HG02852 (cell line): ENCODE measurements around the gene DDX42.
"Not testable (repeated sequence)": the region's sequence is repeated elsewhere in the genome, so short reads cannot be mapped to it uniquely, and the experiment has no call there.

Experiments
- ATAC-seq: cut with Tn5 transposase; IDR thresholded peaks from one replicate; pipeline ENCODE4 v1.9.1; 2021; ENCODE audit warnings: mild to moderate bottlenecking, moderate library complexity; ENCODE audit not compliant: unreplicated experiment

DDX42 gene

DNA sequence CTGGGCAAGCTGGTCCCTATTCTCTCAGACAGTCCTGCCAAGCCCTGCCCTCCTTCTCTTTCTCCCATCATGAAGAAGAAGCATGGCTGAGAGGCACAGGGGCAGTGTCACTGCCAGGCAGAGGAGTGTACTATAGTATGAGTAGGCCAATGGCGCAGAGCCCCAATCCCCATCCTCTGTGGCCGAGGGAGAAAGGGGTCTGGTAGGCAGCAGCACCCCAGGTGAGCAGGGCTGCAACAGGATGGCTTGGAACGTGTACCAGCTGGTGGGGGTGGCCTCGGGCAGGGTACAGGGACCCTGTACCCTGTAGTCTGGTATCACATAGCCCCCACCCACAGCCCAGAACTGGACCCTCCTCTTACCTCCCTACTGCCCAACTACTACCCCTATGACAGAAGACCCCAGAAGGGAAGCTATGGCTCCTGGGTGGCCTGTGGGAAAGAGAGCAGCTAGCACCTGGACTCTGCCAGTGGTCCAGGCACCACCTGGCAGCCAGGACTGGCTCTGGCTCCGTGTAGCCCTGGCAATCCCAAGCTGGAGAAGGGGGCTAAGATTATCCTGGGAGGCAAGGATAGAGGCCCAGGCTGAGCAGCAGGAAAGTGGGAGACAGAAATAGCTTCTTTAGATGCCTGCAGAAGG lies 64.1 kb downstream of the DDX42 start:
- ATAC-seq: no peak

DNA sequence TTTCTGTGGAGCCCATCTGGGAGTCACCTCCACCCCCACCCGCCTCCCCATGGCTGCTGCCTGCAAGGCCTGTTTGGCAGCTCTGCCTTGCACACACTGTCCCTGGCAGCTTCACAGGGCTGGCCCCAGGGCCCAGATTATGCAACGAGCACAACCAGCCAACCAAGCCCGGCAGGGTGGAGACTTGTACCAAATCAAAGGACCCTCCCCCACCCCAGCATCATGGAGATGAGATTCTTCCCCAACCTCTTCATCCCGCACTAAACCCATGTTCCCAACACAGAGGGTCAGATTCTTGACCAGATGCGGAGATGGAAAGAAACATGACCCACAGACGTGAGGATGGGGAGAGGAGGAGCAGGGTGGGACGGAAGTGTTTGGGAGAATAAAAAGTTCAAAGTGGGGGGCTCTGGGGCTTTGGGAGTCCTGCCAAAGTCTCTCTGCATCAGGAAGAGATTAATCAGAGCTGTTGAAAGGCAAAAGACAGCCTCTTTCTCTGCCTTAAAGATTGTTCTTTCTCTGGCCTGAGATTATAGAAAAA lies 64.7 kb downstream of the DDX42 start:
- no peak for ATAC-seq

DNA sequence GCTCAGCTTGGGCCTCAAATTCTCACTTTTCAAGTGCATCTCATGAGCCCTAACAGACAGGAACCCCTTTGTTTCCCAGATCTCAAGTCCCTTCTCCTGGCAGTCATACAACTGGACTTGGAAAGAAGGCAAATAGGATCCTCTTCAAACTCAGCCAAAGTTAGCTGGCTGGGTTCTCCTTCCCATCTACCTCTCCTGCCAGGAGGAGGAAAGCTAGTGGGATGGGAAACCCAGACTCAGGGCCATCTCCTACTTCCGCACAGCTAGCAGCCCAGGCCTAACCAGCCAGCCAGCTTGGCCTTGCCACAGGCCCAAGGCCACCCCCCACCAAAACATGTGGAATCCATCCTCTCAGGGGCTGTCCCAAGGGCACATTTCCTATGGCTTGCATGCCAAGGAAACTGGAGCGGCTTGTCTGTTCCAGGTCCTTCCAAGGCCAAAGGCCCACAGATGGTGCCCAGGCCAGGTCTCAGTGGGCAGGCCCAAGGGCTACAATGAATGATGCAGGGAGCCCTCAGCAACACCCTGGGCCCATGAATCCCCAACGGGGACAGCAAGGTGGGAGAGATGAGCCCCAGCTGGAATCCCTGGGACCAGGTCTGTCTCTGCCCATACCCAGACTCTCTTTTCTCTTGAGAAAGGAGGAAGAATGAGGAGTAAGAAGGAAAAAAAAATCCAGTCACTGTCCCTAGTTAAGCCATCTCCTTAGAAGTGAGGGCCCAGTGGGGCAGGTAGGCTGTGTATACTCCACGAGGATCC lies 66.8 kb downstream of the DDX42 start:
- no peak for ATAC-seq

DNA sequence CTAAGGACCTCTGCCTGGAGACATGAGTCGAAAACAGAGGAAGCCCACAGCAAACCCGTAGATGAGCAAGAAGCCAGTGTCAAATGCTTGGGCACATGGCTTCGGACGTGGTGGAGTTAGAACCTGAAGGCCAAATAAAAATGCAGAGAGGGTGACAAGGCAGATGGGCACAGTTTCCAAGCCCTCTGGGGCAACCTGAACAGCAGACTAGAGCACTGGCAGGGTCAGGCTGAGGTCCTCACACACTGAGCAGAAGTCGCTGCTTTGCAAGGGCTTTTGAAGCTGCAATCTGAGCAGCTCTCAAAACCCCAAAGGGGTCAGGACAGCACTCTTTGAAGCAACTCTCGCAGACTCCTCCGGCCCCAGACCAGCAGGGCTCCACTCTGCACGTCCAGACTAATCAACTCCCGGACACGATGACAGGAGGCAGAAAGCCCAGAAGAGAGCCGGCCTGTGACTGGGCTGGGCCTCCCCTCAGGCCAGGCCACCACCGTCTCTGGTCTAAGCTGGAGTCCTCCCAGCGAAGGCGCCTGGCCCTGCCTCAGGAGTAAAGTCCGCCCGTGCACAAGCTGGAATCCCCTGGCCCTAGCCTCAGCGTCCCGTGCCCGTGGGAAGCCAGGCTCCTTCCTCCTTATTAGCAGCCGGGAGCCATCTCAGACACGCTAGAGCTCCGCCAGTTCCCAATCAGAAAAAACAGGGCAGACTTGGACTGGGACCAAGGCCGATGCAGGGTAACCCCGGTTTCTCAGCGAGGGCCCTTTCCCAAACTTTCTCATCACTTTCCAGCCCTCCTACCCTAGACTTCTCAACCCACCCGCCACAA lies 67.6 kb downstream of the DDX42 start:
- no peak for ATAC-seq

DNA sequence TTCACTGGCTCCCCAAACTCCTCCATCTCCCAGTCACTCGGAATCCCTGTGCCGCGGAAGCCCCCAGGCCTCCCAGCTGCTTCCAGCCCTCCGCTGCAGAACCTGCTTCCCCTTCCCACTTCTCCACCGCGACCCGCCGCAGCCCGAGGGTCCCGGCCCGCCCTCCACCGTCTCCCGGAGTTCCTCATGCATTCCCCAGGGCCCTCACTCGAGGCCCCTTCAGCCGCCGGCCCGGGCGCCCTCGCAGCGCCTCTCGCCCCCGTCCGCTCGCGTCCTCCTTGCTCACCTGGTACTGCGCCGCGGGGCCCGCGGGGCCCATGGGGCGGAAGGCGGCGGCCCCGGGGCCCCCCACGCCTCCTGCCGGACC lies 68.2 kb downstream of the DDX42 start:
- peak; percentile 33 for ATAC-seq

DNA sequence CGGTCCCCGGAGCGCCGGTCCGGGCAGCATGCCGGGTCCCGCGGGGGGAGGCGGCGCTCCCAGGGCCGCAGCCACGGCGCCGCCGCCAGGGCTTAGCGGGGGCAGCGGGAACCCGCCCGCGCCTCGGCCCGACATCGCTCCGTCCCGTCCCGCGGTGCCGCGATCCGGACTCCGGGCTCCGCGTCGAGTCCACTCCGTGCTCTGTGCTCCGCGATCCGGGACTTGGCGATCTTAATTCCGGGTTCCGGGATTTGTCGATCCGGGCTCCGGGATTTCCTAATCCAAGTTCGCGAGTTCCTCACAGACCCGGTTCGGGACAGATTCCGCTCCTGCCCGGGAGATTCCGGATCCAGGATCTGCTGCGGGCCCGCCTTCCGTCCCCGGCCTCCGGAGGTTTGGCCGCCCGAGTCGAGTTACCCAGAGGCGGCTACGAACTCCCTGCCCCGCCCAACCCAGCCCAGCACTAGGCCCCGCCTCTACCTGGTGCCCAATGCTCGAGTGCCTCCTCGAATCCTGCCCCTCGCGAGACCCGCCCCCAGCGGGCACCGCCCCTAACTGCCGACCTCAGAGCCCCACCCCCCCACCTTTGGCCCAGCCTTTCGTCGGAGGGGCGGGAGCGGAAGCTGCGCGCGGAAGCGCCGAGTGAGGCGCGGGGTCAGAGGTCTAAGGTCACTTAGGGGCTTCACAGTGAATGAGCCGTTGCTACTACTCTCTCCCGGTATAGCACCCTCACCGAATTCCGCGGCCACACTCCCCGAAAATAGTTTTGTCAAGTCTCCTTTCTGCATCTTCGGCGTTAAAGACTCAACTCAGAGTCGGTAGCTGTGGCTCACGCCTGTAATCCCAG lies 68.8 kb downstream of the DDX42 start, which contains the start of gene SMARCD2:
Gene SMARCD2 (minus strand): TSS at position 146 of the 847 bp plus-strand sequence. CDS start 11 bp downstream, at position 135.
- ATAC-seq: peak; percentile 79

DNA sequence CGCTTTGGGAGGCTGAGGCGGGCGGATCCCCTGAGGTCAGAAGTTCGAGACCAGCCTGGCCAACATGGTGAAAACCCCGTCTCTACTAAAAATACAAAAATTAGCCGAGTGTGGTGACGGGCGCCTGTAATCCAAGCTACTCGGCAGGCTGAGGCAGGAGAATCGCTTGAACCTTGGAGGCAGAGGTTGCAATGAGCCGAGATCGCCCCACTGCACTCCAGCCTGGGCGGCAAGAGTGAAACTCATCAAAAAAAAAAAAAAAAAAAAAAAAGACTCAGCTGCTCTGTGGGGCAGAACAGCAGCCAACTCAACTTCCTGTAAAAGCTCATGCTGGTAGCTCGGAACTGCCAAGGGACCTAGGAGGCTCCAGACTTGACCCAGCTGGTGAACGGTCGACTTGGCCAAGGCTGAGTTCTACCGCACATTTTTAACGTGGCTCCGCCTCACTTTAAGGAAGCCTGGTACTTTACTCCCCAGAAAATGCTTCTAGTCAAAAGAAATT lies 69.5 kb downstream of the DDX42 start:
- not testable (repeated sequence) for ATAC-seq

DNA sequence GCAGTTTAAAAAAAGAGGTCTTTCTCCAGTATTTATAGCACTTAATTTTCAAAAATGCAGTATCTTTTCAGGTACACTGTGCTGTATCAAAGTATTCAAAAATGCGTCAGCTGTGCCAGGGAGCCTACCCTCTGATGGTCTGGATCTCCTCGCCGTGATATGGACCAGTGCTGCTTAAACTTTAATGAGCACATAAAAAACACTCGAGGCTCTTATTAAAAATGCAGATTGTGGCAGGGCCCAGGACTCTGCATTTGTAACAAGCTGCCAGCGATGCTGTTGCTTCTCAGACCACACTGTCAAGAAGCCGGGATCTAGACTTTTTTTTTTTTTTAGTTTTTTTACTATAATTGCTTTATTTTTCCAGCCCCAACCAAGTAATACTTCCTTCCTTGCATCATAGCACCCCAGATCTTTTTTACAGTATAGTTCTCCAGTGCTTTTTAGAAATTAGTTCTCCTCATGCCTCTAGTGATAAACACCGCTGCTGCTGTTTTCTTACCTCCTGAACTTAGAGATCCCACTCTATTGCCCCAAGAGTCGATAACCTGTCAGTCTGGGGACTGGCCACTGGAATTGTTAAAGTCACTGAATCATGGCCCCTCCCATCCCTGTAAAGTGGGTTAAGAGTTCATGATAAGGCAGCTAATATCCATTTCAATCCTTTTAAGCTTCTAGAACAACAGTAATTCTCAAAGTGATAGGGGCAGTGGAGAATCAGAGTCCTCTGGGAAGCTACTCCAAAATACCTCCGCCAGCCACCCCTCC lies 70.1 kb downstream of the DDX42 start:
- ATAC-seq: no peak

DNA sequence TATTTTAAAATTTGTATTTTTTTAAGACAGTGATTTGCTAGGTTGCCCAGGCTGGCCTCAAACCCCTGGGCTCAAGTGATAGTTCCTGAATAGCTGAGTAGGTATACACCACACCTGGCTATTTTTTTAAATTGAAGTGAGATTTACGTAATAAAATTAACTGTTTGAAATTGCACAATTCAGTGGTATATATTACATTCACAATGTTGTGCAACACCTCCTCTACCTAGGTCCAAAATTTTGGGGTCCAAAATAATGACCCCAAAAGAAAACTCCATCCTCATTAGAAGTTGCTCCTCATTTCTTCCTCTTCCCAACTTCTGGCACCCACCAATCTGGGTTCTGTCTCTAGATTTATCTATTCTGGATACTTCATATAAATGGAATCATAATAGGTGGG lies 71.5 kb downstream of the DDX42 start:
- ATAC-seq: no peak

DNA sequence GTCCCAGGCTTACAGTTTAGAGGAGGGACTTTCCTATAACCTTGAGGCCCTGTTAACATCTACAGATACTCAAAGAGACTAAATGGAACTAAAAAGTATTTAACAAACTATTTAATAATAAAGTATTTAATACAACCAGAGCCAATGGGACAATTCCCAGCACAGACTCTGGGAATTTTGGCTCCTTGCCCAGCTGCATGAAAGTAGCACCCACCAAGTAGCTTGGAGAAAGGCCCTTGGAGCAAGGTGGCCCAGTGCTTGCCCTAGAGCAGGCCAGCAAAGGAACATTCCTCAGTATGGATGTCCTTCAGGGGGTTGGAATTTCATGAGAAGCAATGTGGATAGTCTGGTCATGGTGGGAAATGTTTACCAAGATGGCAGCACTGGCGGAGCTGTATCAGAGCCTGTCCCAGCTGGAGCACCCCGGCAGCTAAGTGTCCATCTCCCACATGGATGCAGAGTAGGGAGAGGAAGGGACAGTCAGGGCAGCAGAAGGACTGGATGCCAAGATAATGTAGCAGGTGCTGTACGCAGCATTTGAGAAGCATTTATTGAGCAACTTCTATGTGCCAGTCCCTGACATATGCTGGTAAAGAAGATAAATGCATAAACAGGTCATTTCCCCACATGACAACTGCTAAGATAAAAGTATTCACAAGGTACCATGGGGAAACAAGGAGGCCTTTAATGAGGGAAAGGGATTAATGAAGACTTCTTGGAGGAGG lies 73.7 kb downstream of the DDX42 start:
- no peak for ATAC-seq

DNA sequence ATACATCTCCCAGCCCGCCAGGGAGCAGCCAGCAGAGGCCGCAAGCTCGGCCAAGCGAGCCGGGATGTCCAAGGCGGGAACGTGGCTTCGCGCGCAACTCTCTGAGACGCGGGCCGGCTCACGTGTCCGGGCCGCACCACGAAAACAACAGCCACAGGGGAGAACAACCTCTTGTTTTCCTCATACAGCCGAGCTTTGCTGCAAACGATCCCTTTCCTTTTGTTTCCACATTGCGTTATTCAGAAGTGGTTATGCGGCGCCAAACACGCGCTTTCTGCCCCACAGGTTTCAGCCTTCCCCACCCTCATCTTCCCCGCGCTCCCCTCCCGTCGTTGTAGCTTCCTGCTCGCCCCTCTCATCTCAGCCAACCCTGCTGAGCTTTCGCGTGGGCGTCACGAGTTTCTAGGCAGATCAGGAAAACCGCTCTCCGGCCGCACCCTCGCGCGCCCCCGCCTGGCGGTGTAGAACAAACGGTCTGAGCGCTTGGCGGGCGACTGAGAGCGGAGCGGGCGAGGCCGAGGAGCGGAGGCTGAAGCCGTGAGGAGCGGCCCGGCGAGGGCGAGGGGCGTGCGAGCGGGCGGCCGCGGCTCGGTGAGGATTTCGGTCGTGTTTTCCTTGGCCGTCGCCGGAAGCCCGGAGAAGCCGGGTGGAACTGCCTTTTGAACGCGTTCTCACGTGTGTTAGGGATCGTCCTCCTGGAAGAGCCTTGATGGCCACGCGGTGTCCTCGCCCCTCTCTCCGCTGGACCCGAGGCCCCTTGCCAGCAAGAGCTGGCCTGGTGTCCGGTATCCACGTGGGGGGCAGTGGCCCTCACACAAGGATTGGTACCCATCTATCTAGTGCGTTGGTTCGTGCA lies 75.1 kb downstream of the DDX42 start:
- ATAC-seq: peak; percentile 87

DNA sequence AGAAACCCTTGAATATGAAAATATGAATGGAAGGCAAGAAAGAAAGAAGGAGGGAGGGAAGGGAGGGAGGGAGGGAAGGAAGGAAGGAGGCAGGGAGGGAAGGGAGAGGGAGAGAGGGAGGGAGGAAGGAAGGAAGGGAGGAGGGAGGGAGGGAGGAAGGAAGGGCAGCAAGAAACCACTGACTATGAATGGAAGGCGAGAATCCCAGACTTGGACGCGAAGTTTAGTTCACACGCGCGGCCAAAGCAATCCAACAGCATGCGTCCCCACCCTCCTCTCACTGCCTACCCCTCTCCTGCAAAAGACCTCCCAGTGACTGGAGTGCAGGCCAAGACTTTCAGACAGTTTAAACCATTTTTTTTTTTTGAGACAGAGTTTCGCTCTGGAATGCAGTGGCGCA lies 76.4 kb downstream of the DDX42 start:
- no peak for ATAC-seq

DNA sequence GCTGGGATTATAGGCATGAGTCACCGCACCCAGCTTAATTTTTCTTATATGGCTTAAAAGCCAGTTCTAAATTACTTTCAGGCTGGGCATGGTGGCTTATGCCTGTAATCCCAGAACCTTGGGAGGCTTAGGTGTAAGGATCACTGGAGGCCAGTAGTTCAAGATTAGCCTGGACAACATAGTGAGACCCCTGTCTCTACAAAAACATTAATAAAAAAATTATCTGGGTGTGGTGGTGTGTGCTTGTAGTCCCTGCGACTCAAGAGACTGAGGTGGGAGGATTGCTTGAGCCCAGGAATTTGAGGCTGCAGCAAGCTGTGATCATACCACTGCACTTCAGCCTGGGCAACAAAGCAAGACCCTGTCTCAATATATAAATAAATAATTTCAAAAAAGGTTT lies 79.3 kb downstream of the DDX42 start:
- no peak for ATAC-seq

DNA sequence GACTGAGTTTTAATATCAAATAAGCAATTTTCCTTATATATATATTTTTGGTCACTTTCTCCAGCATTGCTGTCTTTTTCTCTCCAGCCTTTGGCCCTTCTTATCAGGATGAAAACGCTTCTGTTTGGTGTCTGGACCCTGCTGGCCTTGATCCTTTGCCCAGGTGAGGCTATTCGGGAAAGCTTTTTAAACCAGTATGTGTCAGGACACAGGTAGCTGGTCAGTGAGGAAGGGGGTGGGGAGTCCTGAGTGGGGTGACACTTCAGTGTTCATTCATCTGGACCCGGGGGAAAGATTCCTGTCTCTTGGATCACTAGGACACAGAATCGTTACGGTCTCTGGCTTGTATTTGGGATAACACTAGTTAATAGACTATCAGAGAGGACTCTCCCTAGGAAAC lies 80.7 kb downstream of the DDX42 start:
- ATAC-seq: no peak

DNA sequence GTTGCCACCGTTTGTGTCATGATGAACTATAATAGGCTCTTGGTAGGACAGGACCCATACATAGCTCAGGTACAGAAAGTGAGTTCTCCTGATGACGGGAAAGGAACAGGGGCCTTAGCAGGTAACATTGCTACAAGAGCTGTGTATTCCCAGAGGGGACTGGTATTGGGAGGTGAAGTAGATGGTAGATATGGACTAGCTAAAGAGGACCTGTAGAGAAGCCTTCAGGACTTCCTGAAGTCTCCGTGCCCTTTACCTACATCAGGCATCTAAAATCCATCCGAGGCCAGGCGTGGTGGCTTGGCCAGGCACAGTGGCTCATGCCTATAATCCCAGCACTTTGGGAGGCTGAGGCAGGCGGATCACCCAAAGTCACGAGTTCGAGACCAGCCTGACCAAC lies 81.2 kb downstream of the DDX42 start:
- no peak for ATAC-seq

DNA sequence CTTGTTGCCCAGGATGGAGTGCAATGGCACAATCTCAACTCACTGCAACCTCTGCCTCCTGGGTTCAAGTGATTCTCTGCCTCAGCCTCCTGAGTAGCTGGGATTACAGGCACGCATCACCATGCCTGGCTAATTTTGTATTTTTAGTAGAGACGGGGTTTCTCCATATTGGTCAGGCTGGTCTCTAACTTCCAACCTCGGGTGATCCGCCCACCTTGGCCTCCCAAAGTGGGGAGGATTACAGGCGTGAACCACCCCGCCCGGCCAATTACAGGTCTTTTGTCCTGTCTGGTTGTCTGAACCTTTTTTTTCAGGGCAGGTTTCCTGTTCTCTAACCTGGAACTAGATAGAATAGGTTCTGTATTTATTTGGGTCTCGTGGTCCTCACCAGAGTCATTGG lies 82.5 kb downstream of the DDX42 start:
- not testable (repeated sequence) for ATAC-seq

DNA sequence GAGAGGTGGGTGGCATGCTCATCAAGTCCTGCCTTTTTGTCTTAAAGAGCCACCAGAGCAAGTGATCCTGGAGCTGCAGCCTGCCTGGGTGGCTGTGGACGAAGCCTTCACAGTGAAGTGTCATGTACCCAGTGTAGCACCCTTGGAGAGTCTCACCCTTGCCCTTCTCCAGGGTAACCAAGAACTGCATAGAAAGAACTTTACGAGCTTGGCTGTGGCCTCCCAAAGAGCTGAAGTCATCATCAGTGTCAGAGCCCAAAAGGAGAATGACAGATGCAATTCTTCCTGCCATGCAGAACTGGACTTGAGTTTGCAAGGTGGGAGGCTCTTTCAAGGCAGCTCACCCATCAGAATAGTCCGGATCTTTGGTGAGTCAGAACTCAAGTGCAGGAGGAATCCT lies 85.3 kb downstream of the DDX42 start:
- ATAC-seq: no peak

DNA sequence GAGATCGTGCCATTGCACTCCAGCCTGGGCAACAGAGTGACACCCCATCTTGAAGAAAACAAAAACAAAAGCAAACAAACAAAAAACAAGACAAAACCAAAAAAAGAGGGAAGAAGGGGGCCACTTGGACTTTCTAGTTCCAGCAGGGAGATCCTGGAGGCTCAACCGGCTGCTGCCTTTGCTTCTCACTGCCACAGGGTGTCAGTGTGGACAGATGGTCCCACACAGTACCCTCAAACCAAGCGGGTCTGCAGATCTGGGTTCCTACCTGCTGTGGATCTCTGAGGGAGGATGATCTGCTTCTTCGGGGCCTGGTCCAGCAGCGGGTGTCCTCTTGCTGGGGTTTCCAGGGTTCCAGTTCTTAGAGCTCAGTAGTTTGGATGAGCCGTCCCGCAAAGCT lies 92.7 kb downstream of the DDX42 start:
- ATAC-seq: not testable (repeated sequence)
